Left ventricle myocardium inferior (tissue), 1 donor: ENCODE measurements around the gene DIP2B. TPM values are rescaled to one million over a fixed set of nuclear protein-coding genes. Genes with fewer than 3 reads are reported as not detected.

ENCODE experiments used
- DNase-seq: peaks from one replicate; pipeline ENCODE4 v3.0.0-alpha.2; 2020
- H3K27ac ChIP-seq: fragments of 200-600 bp; replicated peaks from 2 replicates; pipeline ENCODE4 v1.8.0; 2021
- H3K27me3 ChIP-seq: fragments of 200-600 bp; 2 replicates; pipeline ENCODE4 v1.8.0; 2021; ENCODE audit warnings: low read depth
- H3K36me3 ChIP-seq: fragments of 200-600 bp; 2 replicates; pipeline ENCODE4 v1.8.0; 2021
- H3K4me1 ChIP-seq: fragments of 200-600 bp; 2 replicates; pipeline ENCODE4 v1.8.0; 2021
- H3K4me3 ChIP-seq: fragments of 200-600 bp; 2 replicates; pipeline ENCODE4 v1.8.0; 2021; ENCODE audit warnings: mild to moderate bottlenecking, moderate library complexity
- H3K9me3 ChIP-seq: fragments of 200-600 bp; replicated peaks from 2 replicates; pipeline ENCODE4 v1.8.0; 2021
- intact Hi-C: fragments of 100-400 bp; cut with micrococcal nuclease; formaldehyde crosslinking; loops from one replicate; pipeline ENCODE4 v1.11.0; 2022
- total RNA-seq: library from RNA; stranded (reverse); fragmentation: NEBNext Ultra II Directional; extraction: Animal tissue kit (Norgen Biotek cat#: 25700); gene quantifications from one replicate; pipeline ENCODE4 v1.2.1, GENCODE V29; 2021
- TF ChIP-seq, protein P1 (sequence below): fragments of 200-600 bp; IDR thresholded peaks from 2 replicates; pipeline ENCODE4 v1.8.0; 2021; ENCODE audit warnings: antibody characterized with exemption, mild to moderate bottlenecking, borderline replicate concordance
- donor health status: DM: no; HTN: yes; CAD: no; lungs with severe emphysema.

DIP2B gene
- total RNA-seq, 1 donor from 2014 or later = 13.2 TPM

DNA sequence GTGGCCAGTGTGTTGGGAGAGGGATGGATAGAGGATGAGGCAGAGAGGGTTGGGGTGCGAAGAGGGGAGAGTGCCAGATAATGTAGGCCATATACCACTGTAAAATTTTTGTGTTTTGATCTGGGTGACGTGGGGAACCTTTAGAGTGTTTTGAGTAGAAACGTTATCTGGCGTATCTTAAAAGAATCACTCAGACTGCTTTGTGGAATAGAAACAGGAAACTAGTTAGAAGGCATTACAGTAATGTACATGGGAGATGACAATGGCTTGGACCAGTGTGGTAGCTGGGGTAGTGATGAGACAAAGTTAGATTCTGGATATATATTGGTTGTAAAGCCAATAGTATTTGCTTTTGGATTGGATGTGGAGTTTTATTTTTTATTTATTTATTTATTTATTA is 279.7 kb downstream of the DIP2B start:
- no peak overlapping the region for H3K4me3 ChIP-seq
- H3K4me1 ChIP-seq = peaks cover 7% of the 10 kb centered on the region
- H3K9me3 ChIP-seq = peaks cover 9% of the 10 kb centered on the region
- TF ChIP-seq, protein P1, sequence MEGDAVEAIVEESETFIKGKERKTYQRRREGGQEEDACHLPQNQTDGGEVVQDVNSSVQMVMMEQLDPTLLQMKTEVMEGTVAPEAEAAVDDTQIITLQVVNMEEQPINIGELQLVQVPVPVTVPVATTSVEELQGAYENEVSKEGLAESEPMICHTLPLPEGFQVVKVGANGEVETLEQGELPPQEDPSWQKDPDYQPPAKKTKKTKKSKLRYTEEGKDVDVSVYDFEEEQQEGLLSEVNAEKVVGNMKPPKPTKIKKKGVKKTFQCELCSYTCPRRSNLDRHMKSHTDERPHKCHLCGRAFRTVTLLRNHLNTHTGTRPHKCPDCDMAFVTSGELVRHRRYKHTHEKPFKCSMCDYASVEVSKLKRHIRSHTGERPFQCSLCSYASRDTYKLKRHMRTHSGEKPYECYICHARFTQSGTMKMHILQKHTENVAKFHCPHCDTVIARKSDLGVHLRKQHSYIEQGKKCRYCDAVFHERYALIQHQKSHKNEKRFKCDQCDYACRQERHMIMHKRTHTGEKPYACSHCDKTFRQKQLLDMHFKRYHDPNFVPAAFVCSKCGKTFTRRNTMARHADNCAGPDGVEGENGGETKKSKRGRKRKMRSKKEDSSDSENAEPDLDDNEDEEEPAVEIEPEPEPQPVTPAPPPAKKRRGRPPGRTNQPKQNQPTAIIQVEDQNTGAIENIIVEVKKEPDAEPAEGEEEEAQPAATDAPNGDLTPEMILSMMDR = no peak
- no peak overlapping the region for H3K27ac ChIP-seq
- H3K27me3 ChIP-seq = no peaks in the 10 kb centered on the region
- no peak for DNase-seq
- intact Hi-C loops = no loop called here
- H3K36me3 ChIP-seq = peaks cover 36% of the 10 kb centered on the region

DNA sequence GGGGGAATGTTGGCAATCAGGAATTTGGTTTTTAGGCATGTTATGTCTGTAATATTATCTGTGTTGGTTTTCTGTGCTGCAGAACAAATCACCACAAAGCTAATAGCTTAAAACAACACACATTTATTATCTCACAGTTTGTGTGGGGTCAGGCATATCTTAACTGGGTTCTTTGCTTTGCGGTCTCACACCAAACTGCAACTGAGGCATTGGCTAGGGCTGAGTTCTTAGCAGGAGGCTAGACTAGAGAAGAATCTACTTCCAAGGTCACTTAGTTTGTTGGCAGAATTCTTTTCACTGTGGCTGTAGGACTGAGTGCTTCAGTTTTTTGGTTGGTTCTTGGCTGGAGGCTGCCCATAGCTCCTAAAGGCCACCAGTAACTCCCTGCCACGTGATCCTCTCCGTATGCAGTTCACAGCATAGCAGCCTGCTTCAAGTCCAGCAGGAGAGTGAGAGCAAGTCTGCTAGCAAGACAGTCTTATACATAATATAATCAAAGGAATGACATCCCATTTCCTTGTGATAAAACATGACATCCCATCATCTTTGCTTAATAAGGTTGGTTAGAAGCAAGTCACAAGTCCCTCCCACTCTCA is 280.7 kb downstream of the DIP2B start:
- intact Hi-C loops = no loop called here
- Histone ChIP-seq H3K27me3 (no peaks in the 10 kb centered on the region), H3K4me3 (no peak overlapping the region), H3K36me3 (peaks cover 32% of the 10 kb centered on the region), H3K9me3 (peaks cover 9% of the 10 kb centered on the region), H3K27ac (no peak overlapping the region), H3K4me1 (peaks cover 7% of the 10 kb centered on the region)
- DNase-seq = no peak
- TF ChIP-seq, protein P1 = no peak

DNA sequence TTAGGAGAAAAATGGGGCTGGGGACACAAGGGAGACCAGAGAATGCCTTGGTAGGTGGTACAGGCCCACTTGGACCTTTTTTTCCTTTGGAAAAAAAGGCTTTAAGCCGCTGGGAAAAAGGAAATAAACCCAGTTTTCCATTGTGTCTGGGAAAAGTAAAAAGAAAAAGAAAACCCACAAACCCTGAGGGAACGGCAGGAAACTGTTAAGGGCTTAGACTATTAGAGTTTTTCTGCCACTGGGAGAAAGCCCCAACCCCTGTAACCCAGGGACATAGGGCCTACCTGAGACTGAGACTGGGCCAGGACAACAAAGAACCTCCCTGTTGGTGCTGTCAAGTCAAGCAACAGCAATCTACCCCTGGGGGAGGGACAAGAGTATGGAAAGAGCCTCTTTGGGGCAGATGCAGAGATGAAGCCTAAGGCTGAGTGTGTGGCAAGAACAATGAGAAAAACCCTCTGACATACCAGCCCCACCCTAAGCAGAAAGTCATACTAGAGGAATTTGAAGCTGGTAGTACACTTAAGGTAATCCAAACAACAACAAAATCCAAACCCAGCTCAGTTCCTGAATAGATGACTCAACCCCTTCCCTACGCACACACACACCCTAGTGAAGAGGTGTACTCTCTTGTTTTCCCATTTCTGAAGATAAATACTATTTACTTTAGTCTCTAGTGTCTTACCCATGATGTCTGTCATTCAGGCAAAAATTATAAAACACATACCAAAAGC is 281.9 kb downstream of the DIP2B start:
- Histone ChIP-seq H3K36me3 (peaks cover 20% of the 10 kb centered on the region), H3K9me3 (peaks cover 9% of the 10 kb centered on the region), H3K4me1 (peaks cover 7% of the 10 kb centered on the region), H3K27me3 (no peaks in the 10 kb centered on the region), H3K27ac (no peak overlapping the region), H3K4me3 (no peak overlapping the region)
- intact Hi-C loops = no loop called here
- TF ChIP-seq, protein P1 = no peak
- no peak for DNase-seq

- H3K36me3 ChIP-seq = peaks cover 14% of the 10 kb centered on the region
- peaks cover 7% of the 10 kb centered on the region for H3K4me1 ChIP-seq
- peaks cover 9% of the 10 kb centered on the region for H3K9me3 ChIP-seq
- H3K27me3 ChIP-seq = no peaks in the 10 kb centered on the region
- H3K4me3 ChIP-seq = no peak overlapping the region
- DNase-seq = no peak
- intact Hi-C loops = no loop called here
- TF ChIP-seq, protein P1 = no peak
- no peak overlapping the region for H3K27ac ChIP-seq
Measured at GRCh38 chr12:50787618-50788017, 282.8 kb downstream of the DIP2B start.

DNA sequence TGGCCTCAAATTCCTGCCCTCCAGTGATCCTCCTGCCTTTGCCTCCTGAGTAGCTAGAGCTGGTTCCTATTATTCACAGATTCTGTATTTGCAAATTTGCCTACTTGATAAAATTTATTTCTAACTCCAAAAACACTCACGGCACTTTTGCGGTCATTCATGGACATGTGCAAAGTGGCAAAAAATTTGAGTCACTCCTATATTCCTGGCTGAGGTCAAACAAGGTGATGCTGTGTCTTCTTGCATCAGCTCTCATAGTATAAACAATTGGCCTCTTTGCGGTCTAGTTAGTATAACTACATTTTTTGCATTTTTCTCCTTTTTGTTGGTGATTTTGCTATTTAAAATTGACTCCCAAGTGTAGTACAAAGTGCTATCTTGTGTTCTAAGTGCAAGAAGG is 283.8 kb downstream of the DIP2B start:
- peaks cover 7% of the 10 kb centered on the region for H3K4me1 ChIP-seq
- peaks cover 9% of the 10 kb centered on the region for H3K9me3 ChIP-seq
- peaks cover 14% of the 10 kb centered on the region for H3K36me3 ChIP-seq
- TF ChIP-seq, protein P1 = no peak
- no peaks in the 10 kb centered on the region for H3K27me3 ChIP-seq
- no peak overlapping the region for H3K27ac ChIP-seq
- no peak overlapping the region for H3K4me3 ChIP-seq
- intact Hi-C loops = no loop called here
- DNase-seq = no peak
